PC-9 (cell line): ENCODE data around the gene AMOTL2.

Experiments used
- EZH2 ChIP-seq: fragments of 200-600 bp; sonication (generic); IDR thresholded peaks from 2 replicates; pipeline ENCODE4 v1.8.0; 2017; ENCODE audit warnings: antibody characterized with exemption, low read depth
- TF ChIP-seq, protein P1 (sequence below): fragments of 200-600 bp; sonication (generic); conservative IDR thresholded peaks from 2 replicates; pipeline ENCODE4 v1.6.1; 2017; ENCODE audit warnings: mixed run types, antibody characterized with exemption, mild to moderate bottlenecking, moderate library complexity

DNA sequence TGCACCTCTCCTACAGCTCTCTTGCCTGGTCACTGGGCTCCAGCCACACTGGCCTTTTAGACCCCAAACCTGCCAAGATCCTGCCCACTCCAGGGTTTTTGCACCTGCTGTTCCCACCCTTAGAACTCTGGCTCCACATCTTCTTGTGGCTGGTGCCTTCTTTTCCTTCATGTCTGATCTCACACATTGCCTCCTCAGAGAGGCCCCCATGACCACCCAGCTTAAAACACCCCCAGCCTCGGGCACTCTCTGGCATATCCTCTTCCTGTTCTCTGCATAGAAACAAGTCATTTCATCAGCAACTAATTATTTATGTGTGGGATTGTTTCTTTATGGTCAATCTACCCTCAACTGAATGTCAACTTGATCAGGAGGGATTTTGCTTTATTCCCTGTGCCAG lies 14.0 kb upstream of the AMOTL2 start:
- TF ChIP-seq, protein P1, sequence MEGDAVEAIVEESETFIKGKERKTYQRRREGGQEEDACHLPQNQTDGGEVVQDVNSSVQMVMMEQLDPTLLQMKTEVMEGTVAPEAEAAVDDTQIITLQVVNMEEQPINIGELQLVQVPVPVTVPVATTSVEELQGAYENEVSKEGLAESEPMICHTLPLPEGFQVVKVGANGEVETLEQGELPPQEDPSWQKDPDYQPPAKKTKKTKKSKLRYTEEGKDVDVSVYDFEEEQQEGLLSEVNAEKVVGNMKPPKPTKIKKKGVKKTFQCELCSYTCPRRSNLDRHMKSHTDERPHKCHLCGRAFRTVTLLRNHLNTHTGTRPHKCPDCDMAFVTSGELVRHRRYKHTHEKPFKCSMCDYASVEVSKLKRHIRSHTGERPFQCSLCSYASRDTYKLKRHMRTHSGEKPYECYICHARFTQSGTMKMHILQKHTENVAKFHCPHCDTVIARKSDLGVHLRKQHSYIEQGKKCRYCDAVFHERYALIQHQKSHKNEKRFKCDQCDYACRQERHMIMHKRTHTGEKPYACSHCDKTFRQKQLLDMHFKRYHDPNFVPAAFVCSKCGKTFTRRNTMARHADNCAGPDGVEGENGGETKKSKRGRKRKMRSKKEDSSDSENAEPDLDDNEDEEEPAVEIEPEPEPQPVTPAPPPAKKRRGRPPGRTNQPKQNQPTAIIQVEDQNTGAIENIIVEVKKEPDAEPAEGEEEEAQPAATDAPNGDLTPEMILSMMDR = no peak
- no peak for TF ChIP-seq EZH2
